Heart left ventricle (tissue), 16 donors: ENCODE results near the gene TXNRD2. TPM values are rescaled to one million over a fixed set of nuclear protein-coding genes. Genes with fewer than 3 reads are reported as not detected.

Experiments used
- ATAC-seq, 4 donors: fragments of 200-7000 bp; cut with Tn5 transposase; one replicate each; pipeline ENCODE4 v1.9.1; 2020 to 2022; ENCODE audit warnings: moderate library complexity in 4 of 4, mild to moderate bottlenecking in 3 of 4, moderate number of reproducible peaks in 1 of 4
- DNase-seq, 5 donors: peaks; one replicate each; pipeline ENCODE4 v3.0.0-alpha.2; 2020
- H3K27ac ChIP-seq, 12 donors: fragments of 200-600 bp; sonication (generic) in 4 of 12; one replicate each; pipeline versions ENCODE4 v1.5.0 to v1.8.0; 2016 to 2022; ENCODE audit warnings: mild to moderate bottlenecking in 2 of 12
- H3K27me3 ChIP-seq, 9 donors: fragments of 200-600 bp; sonication (generic) in 2 of 9; one replicate each; pipeline versions ENCODE4 v1.5.1 to v1.8.0; 2016 to 2022; ENCODE audit warnings: mild to moderate bottlenecking in 3 of 9
- H3K36me3 ChIP-seq, 9 donors: fragments of 200-600 bp; sonication (generic) in 2 of 9; one replicate each; pipeline versions ENCODE4 v1.5.0 to v1.8.0; 2018 to 2022; ENCODE audit warnings: mild to moderate bottlenecking in 2 of 9
- H3K4me1 ChIP-seq, 12 donors: fragments of 200-600 bp; sonication (generic) in 4 of 12; one replicate each; pipeline versions ENCODE4 v1.5.0 to v1.8.0; 2016 to 2022; ENCODE audit warnings: mild to moderate bottlenecking in 3 of 12
- H3K4me3 ChIP-seq, 12 donors: fragments of 200-600 bp; sonication (generic) in 4 of 12; one replicate each; pipeline versions ENCODE4 v1.5.0 to v1.8.0; 2017 to 2022; ENCODE audit warnings: mild to moderate bottlenecking in 9 of 12, moderate library complexity in 4 of 12
- H3K9me3 ChIP-seq, 12 donors: fragments of 200-600 bp; sonication (generic) in 4 of 12; one replicate each; pipeline versions ENCODE4 v1.5.0 to v1.8.0; 2016 to 2022; ENCODE audit warnings: mild to moderate bottlenecking in 1 of 12
- POLR2A ChIP-seq, 2 donors: fragments of 450-650 bp; IDR thresholded peaks; one replicate each; pipeline ENCODE4 v1.6.1; 2017; ENCODE audit warnings: antibody characterized with exemption in 2 of 2, mild to moderate bottlenecking in 2 of 2, moderate library complexity in 2 of 2
- WGBS, 4 donors: extraction: QIAGEN DNeasy Blood & Tissue Kit in 2 of 4; methylation state at CpG; one replicate each; pipeline versions ENCODE4 v1.1.5 to v1.1.7; 2013 to 2018; 5-methylcytosine and 5-hydroxymethylcytosine counted together
- intact Hi-C, 10 donors: fragments of 100-400 bp; cut with DNase I; formaldehyde crosslinking; loops; one replicate each; pipeline versions ENCODE4 v1.11.1 to v1.14.2; 2022
- polyA plus RNA-seq, 2 donors: library from polyadenylated mRNA; stranded (reverse); fragments of 200-250 nt; gene quantifications; one replicate each; pipeline ENCODE4 v1.2.3, GENCODE V29; 2013
- total RNA-seq, 9 donors: library from RNA; depleted of rRNA in 2 of 9; stranded (reverse); fragments of >200 nt in 2 of 9; fragmentation: NEBNext Ultra II Directional in 3 of 9; extraction: Animal tissue kit (Norgen Biotek cat#: 25700) in 3 of 9; gene quantifications; one replicate each; pipeline versions ENCODE4 v1.1.0 to v1.2.4, GENCODE V29; 2016 to 2023
- TF ChIP-seq, protein P1 (sequence below), 12 donors: fragments of 200-600 bp; sonication (generic) in 4 of 12; IDR thresholded peaks; one replicate each; pipeline versions ENCODE4 v1.5.0 to v1.8.0; 2018 to 2022; ENCODE audit warnings: antibody characterized with exemption in 12 of 12, mild to moderate bottlenecking in 5 of 12
- donor health status: ischemic (EF 13 %, LVEDD 7.1; RV severe dilation, severe dysfunction).
- donor health status: healthy with polysubstance abuse.
- donor health status: DM: no; HTN: yes; CAD: no.
- donor health status: DM: no; HTN: no; CAD: no.
- donor health status: ischemic (EF 25% LVEDD 6.9; RV normal size, moderate dysfunction).
- donor health status: ischemic (EF 25% LVEDD 5.7; RV mildly dilated, moderate dysfunction).
- donor health status: healthy.
- donor health status: DM: yes; HTN: yes; CAD: no.
- donor health status: ischemic (EF 35%, LVEDD 5.7; RV mildly dilated, moderate dysfunction).
- donor health status: nonischemic (EF 11% LVEDD 7.7; RV severe dilation, severe dysfunction).
- donor health status: DM: yes; HTN: yes; CAD: no.
- donor health status: PGD.
- donor health status: ischemic (EF 29% LVEDD 5.4; RV normal size, mild dysfunction).
- donor health status: nonischemic (EF 23%, LVEDD 6.1; RV moderate dilation, normal function).

Gene TXNRD2
- total and polyA plus RNA-seq, 11 donors: 23.4 to 60.2 (median 33.5) TPM

- Histone ChIP-seq H3K27me3 (no peaks in the 10 kb centered on the region), H3K4me3 (no peak overlapping the region), H3K36me3 (no peaks in the 10 kb centered on the region), H3K4me1 (peaks cover 0 to 16% (median 7%) of the 10 kb centered on the region in 12 donors), H3K9me3 (no peaks in the 10 kb centered on the region), H3K27ac (no peak overlapping the region)
- TF ChIP-seq, protein P1, sequence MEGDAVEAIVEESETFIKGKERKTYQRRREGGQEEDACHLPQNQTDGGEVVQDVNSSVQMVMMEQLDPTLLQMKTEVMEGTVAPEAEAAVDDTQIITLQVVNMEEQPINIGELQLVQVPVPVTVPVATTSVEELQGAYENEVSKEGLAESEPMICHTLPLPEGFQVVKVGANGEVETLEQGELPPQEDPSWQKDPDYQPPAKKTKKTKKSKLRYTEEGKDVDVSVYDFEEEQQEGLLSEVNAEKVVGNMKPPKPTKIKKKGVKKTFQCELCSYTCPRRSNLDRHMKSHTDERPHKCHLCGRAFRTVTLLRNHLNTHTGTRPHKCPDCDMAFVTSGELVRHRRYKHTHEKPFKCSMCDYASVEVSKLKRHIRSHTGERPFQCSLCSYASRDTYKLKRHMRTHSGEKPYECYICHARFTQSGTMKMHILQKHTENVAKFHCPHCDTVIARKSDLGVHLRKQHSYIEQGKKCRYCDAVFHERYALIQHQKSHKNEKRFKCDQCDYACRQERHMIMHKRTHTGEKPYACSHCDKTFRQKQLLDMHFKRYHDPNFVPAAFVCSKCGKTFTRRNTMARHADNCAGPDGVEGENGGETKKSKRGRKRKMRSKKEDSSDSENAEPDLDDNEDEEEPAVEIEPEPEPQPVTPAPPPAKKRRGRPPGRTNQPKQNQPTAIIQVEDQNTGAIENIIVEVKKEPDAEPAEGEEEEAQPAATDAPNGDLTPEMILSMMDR (IDR thresholded peaks at IDR 0.05): no peak
- no peak for TF ChIP-seq POLR2A (IDR thresholded peaks at IDR 0.05)
- intact Hi-C loops: no loop called here
- 78 to 82% (median 79%) methylated on average over 21 to 30 of the region's 30 CpGs for WGBS, 4 donors
- ATAC-seq (peak; percentile 25 to 56 (median 32)), DNase-seq (peak in 3 of 5 donors; percentile 15 to 54 (median 41))
Measured at GRCh38 chr22:19870153-19871022, 71.2 kb downstream of the TXNRD2 start.

DNA sequence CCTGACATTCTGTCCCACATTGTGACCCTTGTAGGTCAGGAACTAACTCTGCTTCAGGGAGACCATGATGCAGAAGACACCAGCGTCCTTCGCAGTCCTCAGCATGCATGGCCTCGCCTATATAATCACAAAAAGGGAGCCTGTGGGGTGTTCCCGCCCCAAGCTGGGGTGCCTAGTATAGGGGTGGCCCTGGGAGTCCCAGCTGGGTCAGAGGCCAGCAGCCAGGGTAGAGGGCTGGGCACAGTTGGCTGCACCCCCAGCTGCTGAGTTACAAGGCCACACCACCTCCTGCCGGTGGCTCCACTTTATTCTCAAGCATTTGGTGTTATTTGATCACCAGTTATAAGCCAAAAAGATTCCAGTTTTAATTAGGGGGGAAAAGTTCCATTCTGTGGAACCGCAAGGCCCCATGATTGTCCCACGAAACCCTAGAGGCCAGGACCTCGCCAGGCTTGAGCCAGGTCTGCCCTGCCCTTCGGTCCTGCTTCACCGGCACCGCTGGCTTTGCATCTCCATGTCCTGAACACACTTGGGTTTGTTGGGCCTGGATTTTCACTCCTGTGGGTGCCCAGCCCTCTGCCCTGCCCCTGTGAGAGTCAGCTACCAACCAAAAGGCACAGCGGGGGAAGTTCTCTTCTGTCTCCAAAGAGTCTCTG, 72.0 kb downstream of the TXNRD2 start:
- Histone ChIP-seq H3K9me3 (no peaks in the 10 kb centered on the region), H3K27me3 (no peaks in the 10 kb centered on the region), H3K27ac (no peak overlapping the region), H3K4me1 (peaks cover 0 to 11% (median 5%) of the 10 kb centered on the region in 12 donors), H3K36me3 (no peaks in the 10 kb centered on the region), H3K4me3 (no peak overlapping the region)
- TF ChIP-seq, protein P1 (IDR thresholded peaks at IDR 0.05): no peak
- no peak for TF ChIP-seq POLR2A (IDR thresholded peaks at IDR 0.05)
- ATAC-seq: no peak
- intact Hi-C loops: no loop called here
- 86 to 97% (median 95%) methylated on average over 9 to 12 of the region's 12 CpGs for WGBS, 4 donors
- peak in 1 of 5 donors; percentile 8 for DNase-seq

DNA sequence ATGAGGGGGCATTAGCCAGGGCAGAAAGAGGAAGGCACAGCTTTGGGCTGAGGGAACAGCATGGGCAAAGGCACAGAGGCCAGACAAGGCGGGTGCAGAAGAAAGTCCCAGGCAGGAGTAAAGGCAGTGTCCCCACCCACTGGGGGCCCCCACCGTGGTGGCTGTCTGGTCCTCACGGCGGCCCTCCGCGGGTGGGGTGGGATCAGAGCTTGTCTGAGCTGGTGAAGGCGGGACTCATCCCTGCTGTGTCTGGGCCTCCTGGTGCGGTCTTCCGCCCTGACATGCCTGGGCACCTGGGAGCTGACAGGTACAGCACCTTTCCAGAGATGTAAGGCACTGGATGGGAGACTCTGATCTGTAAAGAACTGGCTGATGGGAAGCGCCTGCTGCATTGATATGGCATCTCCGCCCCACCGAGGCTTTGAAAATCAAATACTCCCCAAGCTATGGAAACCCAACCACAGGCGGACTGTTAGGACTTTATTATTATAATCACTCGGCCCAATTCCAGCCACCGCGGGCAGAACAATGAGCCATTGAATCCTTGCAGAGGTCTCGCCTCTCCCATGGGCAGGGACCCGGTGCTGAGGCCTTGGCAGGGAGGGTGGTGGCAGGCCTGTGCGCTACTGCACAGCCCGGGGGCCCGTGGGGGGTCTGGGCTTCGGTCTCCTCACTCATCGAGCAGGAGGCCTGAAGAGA, 72.7 kb downstream of the TXNRD2 start:
- TF ChIP-seq, protein P1 (IDR thresholded peaks at IDR 0.05): no peak
- no peak for TF ChIP-seq POLR2A (IDR thresholded peaks at IDR 0.05)
- ATAC-seq (no peak), DNase-seq (peak in 3 of 5 donors; percentile 12 to 22 (median 15))
- intact Hi-C loops: no loop called here
- Histone ChIP-seq H3K4me3 (no peak overlapping the region), H3K27me3 (no peaks in the 10 kb centered on the region), H3K9me3 (no peaks in the 10 kb centered on the region), H3K36me3 (no peaks in the 10 kb centered on the region), H3K27ac (no peak overlapping the region), H3K4me1 (peaks cover 0 to 4% (median 0%) of the 10 kb centered on the region in 12 donors)
- WGBS, 4 donors: 80 to 87% (median 84%) methylated on average over 16 to 23 of the region's 23 CpGs

DNA sequence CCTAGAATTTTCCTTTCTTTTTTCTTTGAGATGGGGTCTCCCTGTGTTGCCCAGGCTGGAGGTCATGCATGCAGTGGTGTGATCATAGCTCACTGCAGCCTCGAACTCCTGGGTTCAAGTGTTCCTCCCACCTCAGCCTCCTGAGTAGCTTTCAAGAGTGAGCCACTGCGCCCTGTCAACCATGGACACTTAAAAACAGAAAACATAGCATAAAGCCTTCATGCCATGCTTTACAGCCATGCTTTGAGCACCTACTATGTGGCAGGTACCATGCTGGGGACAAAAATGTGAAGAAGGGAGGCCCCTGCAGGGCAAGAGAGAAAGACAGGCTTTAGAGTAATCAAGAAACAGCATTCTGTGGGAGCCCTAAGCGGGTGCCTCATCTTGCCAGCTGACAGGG, 73.3 kb downstream of the TXNRD2 start:
- no peaks in the 10 kb centered on the region for H3K27me3 ChIP-seq
- ATAC-seq (no peak), DNase-seq (no peak)
- TF ChIP-seq POLR2A (IDR thresholded peaks at IDR 0.05): no peak
- TF ChIP-seq, protein P1 (IDR thresholded peaks at IDR 0.05): no peak
- intact Hi-C loops: no loop called here
- no peaks in the 10 kb centered on the region for H3K36me3 ChIP-seq
- no peak overlapping the region for H3K4me3 ChIP-seq
- 87 to 97% (median 93%) methylated on average over 3 of the region's 3 CpGs for WGBS, 4 donors
- no peak overlapping the region for H3K27ac ChIP-seq
- H3K9me3 ChIP-seq: no peaks in the 10 kb centered on the region
- H3K4me1 ChIP-seq: no peaks in the 10 kb centered on the region
